Pulmonary artery endothelial cell (primary cell): ENCODE data around the gene NEK11. TPM values are rescaled to one million over a fixed set of nuclear protein-coding genes. Genes with fewer than 3 reads are reported as not detected.
"Not testable (repeated sequence)": the region's sequence is repeated elsewhere in the genome, so short reads cannot be mapped to it uniquely, and the experiment has no call there.

Experiments
- DNase-seq: peaks from one replicate; pipeline ENCODE4 v3.0.0-alpha.2; 2011; ENCODE audit warnings: low read depth, low spot score
- total RNA-seq: library from RNA; depleted of rRNA; stranded (reverse); fragments of >200 nt; gene quantifications from 2 replicates; pipeline ENCODE4 v1.2.3, GENCODE V29; 2014

Gene NEK11
- total RNA-seq, 1 donor from 2014 or later = 2.2 TPM

DNA sequence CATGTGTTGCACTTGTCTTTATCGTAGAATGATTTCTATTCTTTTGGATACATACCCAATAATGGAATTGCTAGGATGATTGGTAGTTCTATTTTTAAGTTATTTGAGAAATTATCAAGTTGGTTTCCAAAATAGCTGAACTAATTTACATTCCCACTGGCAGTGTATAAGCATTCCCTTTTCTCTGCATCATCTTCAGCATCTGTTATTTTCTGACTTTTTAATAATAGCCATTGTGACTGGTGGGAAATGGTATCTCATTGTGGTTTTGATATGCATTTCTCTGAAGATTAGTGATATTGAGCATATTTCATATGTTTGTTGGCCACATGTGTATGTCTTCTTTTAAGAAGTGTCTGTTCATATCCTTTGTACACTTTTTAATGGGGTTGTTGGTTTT lies 273.2 kb downstream of the NEK11 start:
- DNase-seq = no peak

DNA sequence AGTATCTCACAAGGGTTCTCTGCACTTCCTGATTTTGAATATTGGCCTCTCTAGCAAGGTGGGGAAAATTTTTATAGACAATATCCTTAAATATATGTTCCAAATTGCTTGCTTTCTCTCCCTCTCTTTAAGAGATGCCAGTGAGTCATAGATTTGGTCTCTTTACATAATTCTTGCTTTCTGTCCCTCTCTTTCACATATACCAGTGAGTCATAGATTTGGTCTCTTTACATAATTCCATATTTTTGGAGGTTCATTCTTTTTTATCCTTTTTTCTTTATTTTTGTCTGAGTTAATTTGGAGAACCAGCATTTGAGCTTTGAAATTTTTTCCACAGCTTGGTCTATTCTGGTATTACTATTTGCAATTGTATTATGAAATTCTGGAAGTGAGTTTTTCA lies 277.2 kb downstream of the NEK11 start:
- DNase-seq = no peak

GRCh38 chr3:131304890-131305289 lies 278.2 kb downstream of the NEK11 start:
- no peak for DNase-seq

GRCh38 chr3:131306242-131306641 lies 279.6 kb downstream of the NEK11 start:
- DNase-seq = no peak

GRCh38 chr3:131314318-131314717 lies 287.6 kb downstream of the NEK11 start:
- DNase-seq = no peak

DNA sequence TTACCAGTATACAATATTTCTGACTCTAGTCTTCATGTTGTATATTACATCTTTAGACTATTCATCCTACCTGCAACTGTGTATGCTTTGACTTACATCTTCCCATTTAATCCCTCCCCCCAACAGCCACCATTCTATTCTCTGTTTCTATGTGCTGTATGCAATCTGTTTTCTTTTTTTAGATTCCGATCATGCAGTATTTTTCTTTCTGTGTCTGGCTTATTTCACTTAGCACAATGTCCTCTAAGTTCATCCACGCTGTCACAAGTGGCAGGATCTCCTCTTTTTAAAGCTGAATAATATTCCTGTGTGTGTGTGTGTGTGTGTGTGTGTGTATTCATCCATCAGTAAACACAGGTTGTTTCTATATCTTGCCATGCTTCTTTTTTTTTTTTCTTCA lies 288.5 kb downstream of the NEK11 start:
- DNase-seq = no peak

- no peak for DNase-seq
Measured at GRCh38 chr3:131317667-131318066, 291.0 kb downstream of the NEK11 start.

- DNase-seq = no peak
Measured at GRCh38 chr3:131323014-131323413, 296.3 kb downstream of the NEK11 start.

DNA sequence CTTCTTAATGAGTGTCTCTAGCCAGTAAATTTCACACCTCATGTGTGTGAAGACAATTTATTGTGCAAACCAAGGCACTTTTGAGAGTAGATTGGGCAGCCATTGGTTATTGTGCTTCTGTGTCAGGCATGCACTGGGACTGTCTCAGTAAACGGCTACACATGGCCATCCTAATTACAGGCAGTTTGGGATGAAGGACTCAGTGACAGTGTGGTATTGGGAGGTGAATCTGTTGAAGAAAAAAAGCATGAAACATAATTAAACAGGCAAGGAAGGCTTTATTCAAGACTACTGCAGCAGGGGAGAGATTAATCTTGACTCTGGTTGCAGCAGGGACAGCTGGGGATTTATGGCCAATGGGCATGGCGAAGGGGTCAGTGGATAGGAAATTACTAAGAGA lies 297.1 kb downstream of the NEK11 start:
- no peak for DNase-seq

GRCh38 chr3:131324923-131325322 lies 298.2 kb downstream of the NEK11 start:
- no peak for DNase-seq

- DNase-seq = no peak
Measured at GRCh38 chr3:131326307-131326706, 299.6 kb downstream of the NEK11 start.

DNA sequence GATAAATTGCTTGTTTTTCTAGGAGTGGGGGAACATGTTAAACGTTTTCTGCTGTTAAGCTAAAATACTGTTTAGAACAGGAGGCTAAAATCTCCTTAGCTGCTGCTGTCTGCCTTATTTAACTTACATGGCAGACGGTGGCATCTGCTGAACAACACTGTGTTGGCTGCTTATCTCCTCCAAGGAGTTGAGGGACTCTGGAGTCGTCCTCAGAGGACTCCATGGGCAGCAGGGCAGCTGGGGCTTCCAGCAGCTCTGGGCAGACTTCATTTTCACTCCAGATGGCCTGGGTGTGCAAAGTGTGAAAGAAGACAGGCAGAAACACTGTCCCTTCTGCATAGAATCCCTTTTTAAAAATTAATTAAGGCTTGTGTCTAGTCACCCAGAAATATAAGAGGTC lies 302.0 kb downstream of the NEK11 start:
- no peak for DNase-seq

GRCh38 chr3:131329774-131330173 lies 303.1 kb downstream of the NEK11 start:
- no peak for DNase-seq

DNA sequence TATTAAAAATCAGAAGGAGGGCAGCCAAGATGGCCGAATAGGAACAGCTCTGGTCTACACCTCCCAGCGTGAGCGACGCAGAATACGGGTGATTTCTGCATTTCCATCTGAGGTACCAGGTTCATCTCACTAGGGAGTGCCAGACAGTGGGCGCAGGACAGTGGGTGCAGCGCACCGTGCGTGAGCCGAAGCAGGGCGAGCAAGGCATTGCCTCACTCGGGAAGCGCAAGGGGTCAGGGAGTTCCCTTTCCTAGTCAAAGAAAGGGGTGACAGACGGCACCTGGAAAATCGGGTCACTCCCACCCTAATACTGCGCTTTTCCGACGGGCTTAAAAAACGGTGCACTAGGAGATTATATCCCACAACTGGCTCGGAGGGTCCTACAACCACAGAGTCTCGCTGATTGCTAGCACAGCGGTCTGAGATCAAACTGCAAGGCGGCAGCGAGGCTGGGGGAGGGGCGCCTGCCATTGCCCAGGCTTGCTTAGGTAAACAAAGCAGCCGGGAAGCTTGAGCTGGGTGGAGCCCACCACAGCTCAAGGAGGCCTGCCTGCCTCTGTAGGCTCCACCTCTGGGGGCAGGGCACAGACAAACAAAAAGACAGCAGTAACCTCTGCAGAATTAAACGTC lies 304.9 kb downstream of the NEK11 start:
- DNase-seq = not testable (repeated sequence)

DNA sequence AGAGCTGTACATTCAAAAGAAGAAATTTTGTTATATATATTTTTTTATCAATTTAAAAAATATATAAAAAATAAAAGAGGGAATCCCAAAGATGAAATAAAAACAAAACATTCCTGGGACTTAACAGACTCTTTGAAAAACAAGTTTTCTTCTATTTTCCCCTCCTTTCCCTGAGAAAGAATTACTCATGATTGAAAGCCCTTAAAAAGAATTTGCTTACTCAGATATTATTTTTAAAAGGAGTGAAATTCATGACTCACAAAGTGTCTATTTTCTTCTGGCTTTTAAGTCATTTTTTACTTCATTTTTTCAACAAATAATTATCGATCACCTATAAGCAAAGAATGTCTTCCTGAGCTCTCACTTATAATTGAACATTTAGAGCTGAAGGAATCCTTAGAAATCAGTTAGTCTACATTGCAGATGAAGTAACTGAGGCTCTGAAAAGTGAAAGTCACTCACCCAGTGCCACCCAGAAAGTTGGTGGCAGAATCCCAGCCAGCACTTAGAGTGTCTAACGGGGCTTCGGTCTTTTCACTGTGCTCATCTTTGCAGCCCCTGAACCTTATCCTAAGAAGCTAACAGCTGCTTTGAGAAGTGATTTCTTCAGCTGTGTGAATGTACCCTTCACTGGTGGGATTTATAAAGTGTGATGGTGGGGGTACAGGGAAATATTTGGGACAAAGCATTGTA lies 312.4 kb downstream of the NEK11 start:
- DNase-seq = no peak

DNA sequence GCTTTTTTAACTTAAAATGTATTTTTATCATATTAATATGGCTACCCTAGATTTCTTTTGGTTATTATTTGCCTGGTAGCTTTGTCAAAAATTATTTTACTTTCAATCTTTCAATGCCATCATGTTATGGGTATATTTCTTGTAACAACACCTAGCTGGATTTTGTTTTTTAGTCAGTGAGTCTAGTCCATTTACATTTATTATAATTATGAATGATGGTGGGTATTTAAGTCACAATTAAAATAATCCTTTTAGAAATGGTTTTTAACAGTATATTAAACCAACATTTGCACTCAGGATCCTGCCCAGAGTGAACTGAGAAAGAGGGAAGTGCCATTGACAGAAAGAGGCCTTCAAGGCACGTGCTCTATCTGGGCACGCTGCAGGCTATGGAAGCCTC lies 315.1 kb downstream of the NEK11 start:
- DNase-seq = no peak

- peak; percentile 26 for DNase-seq
Measured at GRCh38 chr3:131348911-131349310, 322.2 kb downstream of the NEK11 start.

DNA sequence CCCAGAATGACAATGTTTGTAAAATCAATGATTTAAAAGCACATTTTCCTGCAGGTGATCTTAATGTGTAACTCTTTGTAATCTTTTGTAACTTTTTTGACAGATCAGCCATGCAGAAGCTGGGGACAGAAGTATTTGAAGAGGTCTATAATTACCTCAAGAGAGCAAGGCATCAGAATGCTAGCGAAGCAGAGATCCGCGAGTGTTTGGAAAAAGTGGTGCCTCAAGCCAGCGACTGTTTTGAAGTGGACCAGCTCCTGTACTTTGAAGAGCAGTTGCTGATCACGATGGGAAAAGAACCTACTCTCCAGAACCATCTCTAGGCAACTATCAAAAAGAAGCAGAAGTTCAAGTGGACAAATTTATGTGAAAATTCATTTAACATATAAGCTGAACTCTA lies 322.8 kb downstream of the NEK11 start:
- DNase-seq = no peak

GRCh38 chr3:131349946-131350347 lies 323.3 kb downstream of the NEK11 start:
- peak; percentile 46 for DNase-seq

GRCh38 chr3:131350506-131350905 lies 323.8 kb downstream of the NEK11 start:
- no peak for DNase-seq

- no peak for DNase-seq
Measured at GRCh38 chr3:131353016-131353877, 326.6 kb downstream of the NEK11 start.

DNA sequence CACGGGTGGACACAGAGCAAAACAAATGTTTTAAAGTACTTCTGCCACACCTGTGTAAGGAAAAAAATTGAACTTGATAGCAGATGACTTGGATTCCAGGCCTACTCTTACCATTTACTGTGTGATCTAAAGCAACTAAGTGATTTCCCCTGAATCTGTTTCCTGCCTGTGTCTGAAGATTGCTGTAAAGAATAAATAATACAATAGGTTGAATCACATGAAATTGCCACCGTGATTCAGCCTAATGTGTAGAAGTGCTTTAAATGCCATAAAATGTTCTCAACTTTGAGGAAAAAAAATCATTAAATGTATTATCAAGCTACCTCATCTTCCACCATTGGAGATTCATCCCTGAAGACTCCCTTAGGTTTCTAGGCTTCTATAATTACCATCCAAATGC lies 327.3 kb downstream of the NEK11 start:
- peak; percentile 54 for DNase-seq
